PC-3 (cell line): ENCODE measurements around the gene SNAI3.

ENCODE experiments used
- EZH2 ChIP-seq: fragments of 300-600 bp; sonication (generic); IDR thresholded peaks from one replicate; pipeline ENCODE4 v1.6.1; 2017; ENCODE audit warnings: antibody characterized with exemption, mild to moderate bottlenecking, low read length; ENCODE audit not compliant: unreplicated experiment
- EZH2phosphoT487 ChIP-seq: fragments of 300-600 bp; sonication (generic); IDR thresholded peaks from 2 replicates; pipeline ENCODE4 v1.6.1; 2018; ENCODE audit warnings: mild to moderate bottlenecking, antibody characterized with exemption, low read length, borderline replicate concordance
- TF ChIP-seq, protein P1 (sequence below): fragments of 300-600 bp; sonication (generic); conservative IDR thresholded peaks from 2 replicates; pipeline ENCODE4 v1.5.1; 2017; ENCODE audit warnings: antibody characterized with exemption, low read depth, mild to moderate bottlenecking, low read length

DNA sequence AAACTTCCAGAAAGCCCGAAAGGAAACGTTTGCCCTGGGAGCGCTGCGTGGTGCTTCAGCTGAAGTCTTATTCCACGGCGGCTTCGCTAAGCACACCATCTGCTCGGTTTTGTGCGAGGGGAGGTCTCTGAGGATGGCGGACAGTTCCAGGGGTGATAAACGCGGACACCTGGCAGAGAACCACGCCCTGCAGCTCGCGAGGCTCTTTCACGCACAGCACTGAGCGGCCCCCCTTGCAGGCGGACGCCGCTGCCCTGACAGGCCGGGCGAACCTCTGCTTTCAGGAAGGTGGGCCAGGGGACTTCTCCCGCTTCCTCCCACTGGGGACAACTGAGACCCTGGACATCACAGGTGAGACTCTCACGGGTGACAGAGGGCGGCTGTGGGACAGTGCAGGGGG is 27.1 kb downstream of the SNAI3 start:
- TF ChIP-seq, protein P1, sequence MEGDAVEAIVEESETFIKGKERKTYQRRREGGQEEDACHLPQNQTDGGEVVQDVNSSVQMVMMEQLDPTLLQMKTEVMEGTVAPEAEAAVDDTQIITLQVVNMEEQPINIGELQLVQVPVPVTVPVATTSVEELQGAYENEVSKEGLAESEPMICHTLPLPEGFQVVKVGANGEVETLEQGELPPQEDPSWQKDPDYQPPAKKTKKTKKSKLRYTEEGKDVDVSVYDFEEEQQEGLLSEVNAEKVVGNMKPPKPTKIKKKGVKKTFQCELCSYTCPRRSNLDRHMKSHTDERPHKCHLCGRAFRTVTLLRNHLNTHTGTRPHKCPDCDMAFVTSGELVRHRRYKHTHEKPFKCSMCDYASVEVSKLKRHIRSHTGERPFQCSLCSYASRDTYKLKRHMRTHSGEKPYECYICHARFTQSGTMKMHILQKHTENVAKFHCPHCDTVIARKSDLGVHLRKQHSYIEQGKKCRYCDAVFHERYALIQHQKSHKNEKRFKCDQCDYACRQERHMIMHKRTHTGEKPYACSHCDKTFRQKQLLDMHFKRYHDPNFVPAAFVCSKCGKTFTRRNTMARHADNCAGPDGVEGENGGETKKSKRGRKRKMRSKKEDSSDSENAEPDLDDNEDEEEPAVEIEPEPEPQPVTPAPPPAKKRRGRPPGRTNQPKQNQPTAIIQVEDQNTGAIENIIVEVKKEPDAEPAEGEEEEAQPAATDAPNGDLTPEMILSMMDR = no peak
- TF ChIP-seq EZH2 (no peak), EZH2phosphoT487 (no peak)
